ENCODE data around the gene SIAH3. TPM values are rescaled to one million over a fixed set of nuclear protein-coding genes. Genes with fewer than 3 reads are reported as not detected.

Gene SIAH3
- total RNA-seq, 1 experiment from 2014 or later = not detected

GRCh38 chr13:45859705-45860104 lies 8.2 kb upstream of the SIAH3 start:
- no TSS peak for BruUV-seq (replicated peaks)
- intact Hi-C loops (cut with micrococcal nuclease) = no loop called here
- Histone ChIP-seq H3K27me3 (ENCODE audit: insufficient read depth, low read length) (0 out of 2 replicates have a peak, but pooled peaks cover 3% of the 10 kb centered on the region), H3K4me1 (ENCODE audit: control insufficient read depth in 1 of 2, insufficient read depth in 2 of 2, low read length in 2 of 2) (no peaks in the 10 kb centered on the region), H3K36me3 (ENCODE audit: control insufficient read depth in 1 of 2, insufficient read depth in 2 of 2, low read length in 2 of 2) (no peaks in the 10 kb centered on the region), H2AFZ (ENCODE audit: low read depth, low read length, poor library complexity, severe bottlenecking) (no peak overlapping the region), H3K9ac (ENCODE audit: low read length) (no peak overlapping the region), H3K4me3 (replicated peaks in 1 of 2; ENCODE audit: low read depth in 1 of 2, low read length in 2 of 2) (no peak overlapping the region), H3K9me3 (ENCODE audit: control insufficient read depth in 1 of 2, insufficient read depth in 1 of 2, low read depth in 1 of 2, low read length in 2 of 2) (no peaks in the 10 kb centered on the region), H3K4me2 (ENCODE audit: low read length) (no peak overlapping the region), H3K27ac (ENCODE audit: low read depth, low read length) (no peak overlapping the region), H3K79me2 (ENCODE audit: insufficient read depth, low read length) (no peaks in the 10 kb centered on the region), H3K9me2 (ENCODE audit: insufficient read depth) (no peaks in the 10 kb centered on the region), H4K20me1 (ENCODE audit: insufficient read depth) (no peaks in the 10 kb centered on the region)
- TF ChIP-seq CBX3 (IDR thresholded peaks at IDR 0.05; ENCODE audit: low read depth) (no peak), EGR1 (IDR thresholded peaks at IDR 0.05; ENCODE audit: low read depth) (no peak), TCF7L2 (IDR thresholded peaks at IDR 0.05; ENCODE audit: borderline replicate concordance, extremely low read depth, insufficient read depth, insufficient read length) (no peak), CTCF (IDR thresholded peaks at IDR 0.05 in 2 of 3, conservative IDR thresholded peaks at IDR 0.05 in 1 of 3; ENCODE audit: borderline replicate concordance in 1 of 3, insufficient read depth in 1 of 3, low read depth in 2 of 3, low read length in 2 of 3) (no peak), MAX (IDR thresholded peaks at IDR 0.05) (no peak), ATF3 (IDR thresholded peaks at IDR 0.05) (no peak), POLR2AphosphoS5 (IDR thresholded peaks at IDR 0.05; ENCODE audit: low read depth, low read length) (no peak), EZH2 (IDR thresholded peaks at IDR 0.05) (no peak), EZH2phosphoT487 (IDR thresholded peaks at IDR 0.05; ENCODE audit: borderline replicate concordance) (no peak), POLR2A (IDR thresholded peaks at IDR 0.05; ENCODE audit: borderline replicate concordance, extremely low read depth, insufficient read depth, insufficient read length) (no peak), CEBPB (IDR thresholded peaks at IDR 0.05; ENCODE audit: low read depth) (no peak), ZFX (IDR thresholded peaks at IDR 0.05) (no peak), FOSL1 (IDR thresholded peaks at IDR 0.05; ENCODE audit: low read depth) (no peak), SIN3A (IDR thresholded peaks at IDR 0.05; ENCODE audit: low read depth) (no peak), ELF1 (IDR thresholded peaks at IDR 0.05; ENCODE audit: borderline replicate concordance, low read depth) (no peak), SRF (IDR thresholded peaks at IDR 0.05; ENCODE audit: low read depth) (no peak), RAD21 (IDR thresholded peaks at IDR 0.05; ENCODE audit: low read depth) (no peak)
- TF ChIP-seq, protein P1, sequence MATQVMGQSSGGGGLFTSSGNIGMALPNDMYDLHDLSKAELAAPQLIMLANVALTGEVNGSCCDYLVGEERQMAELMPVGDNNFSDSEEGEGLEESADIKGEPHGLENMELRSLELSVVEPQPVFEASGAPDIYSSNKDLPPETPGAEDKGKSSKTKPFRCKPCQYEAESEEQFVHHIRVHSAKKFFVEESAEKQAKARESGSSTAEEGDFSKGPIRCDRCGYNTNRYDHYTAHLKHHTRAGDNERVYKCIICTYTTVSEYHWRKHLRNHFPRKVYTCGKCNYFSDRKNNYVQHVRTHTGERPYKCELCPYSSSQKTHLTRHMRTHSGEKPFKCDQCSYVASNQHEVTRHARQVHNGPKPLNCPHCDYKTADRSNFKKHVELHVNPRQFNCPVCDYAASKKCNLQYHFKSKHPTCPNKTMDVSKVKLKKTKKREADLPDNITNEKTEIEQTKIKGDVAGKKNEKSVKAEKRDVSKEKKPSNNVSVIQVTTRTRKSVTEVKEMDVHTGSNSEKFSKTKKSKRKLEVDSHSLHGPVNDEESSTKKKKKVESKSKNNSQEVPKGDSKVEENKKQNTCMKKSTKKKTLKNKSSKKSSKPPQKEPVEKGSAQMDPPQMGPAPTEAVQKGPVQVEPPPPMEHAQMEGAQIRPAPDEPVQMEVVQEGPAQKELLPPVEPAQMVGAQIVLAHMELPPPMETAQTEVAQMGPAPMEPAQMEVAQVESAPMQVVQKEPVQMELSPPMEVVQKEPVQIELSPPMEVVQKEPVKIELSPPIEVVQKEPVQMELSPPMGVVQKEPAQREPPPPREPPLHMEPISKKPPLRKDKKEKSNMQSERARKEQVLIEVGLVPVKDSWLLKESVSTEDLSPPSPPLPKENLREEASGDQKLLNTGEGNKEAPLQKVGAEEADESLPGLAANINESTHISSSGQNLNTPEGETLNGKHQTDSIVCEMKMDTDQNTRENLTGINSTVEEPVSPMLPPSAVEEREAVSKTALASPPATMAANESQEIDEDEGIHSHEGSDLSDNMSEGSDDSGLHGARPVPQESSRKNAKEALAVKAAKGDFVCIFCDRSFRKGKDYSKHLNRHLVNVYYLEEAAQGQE (IDR thresholded peaks at IDR 0.05; ENCODE audit: low read depth) = no peak
- TF ChIP-seq, protein P2, sequence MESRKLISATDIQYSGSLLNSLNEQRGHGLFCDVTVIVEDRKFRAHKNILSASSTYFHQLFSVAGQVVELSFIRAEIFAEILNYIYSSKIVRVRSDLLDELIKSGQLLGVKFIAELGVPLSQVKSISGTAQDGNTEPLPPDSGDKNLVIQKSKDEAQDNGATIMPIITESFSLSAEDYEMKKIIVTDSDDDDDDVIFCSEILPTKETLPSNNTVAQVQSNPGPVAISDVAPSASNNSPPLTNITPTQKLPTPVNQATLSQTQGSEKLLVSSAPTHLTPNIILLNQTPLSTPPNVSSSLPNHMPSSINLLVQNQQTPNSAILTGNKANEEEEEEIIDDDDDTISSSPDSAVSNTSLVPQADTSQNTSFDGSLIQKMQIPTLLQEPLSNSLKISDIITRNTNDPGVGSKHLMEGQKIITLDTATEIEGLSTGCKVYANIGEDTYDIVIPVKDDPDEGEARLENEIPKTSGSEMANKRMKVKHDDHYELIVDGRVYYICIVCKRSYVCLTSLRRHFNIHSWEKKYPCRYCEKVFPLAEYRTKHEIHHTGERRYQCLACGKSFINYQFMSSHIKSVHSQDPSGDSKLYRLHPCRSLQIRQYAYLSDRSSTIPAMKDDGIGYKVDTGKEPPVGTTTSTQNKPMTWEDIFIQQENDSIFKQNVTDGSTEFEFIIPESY (IDR thresholded peaks at IDR 0.05; ENCODE audit: extremely low read depth, insufficient replicate concordance, low read length) = no peak
- no peak for ATAC-seq
- ChIA-PET CTCF (no interaction called here), RAD21 (ENCODE audit: low non-redundant PET in 1 of 2, low total read pairs in 2 of 2, uncharacterized antibody in 2 of 2, unreplicated experiment in 2 of 2) (no interaction called here), POLR2A (no interaction called here)
- DNase-seq (ENCODE audit: low read depth, low spot score) = no peak
